Activated CD4-positive, alpha-beta T cell treated with anti-CD3 and anti-CD28 coated beads, Interleukin-2, Interleukin-6, amounts not matched to agents 100 ng/mL and 50 ng/mL, durations not matched to agents 16 hours and 8 hours (primary cell): Measurements from ENCODE around the gene ASPG.

Experiments
- DNase-seq: peaks from one replicate; pipeline ENCODE4 v3.0.0-alpha.2; 2020

Gene ASPG

DNA sequence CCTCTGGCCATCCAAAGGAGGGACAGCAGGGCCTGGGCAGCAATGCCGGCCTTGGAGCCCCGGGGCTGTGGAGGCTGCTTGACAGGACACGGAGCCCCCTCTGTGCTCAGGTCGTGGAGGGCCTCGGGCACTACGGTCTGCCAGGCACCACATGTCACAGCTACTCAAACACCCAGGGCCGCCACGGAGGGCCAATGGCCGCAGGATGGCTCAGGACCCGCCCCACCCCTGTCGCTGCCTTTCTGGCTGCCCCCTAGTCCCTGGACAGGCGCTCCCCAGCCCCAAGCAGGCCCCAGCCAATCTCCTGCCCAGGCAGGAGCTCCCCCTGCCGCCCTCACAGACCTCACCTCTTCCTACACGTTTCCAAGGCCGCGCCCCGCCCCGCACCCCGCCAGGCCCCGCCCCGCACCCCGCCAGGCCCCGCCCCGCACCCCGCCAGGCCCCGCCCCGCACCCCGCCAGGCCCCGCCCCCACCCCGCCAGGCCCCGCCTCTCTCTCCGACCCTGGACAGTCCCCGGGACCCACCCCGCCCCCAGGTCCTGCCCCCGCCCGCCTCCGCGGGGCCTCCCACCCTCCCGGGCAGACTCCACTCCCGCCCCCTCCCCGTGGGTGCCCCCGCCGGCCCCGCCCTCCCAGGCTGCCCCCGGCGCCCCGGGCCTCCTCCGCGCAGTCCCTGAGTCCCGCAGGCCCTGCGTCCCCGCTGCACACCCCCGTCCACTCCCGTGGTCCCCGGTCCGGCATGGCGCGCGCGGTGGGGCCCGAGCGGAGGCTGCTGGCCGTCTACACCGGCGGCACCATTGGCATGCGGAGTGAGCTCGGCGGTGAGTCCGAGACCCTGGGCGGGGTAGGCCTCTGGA, at the start of gene ASPG:
ASPG (plus strand) TSS at position 669 of the 857 bp plus-strand sequence; CDS start at position 740, 71 bp downstream.
- peak; percentile 15 for DNase-seq

DNA sequence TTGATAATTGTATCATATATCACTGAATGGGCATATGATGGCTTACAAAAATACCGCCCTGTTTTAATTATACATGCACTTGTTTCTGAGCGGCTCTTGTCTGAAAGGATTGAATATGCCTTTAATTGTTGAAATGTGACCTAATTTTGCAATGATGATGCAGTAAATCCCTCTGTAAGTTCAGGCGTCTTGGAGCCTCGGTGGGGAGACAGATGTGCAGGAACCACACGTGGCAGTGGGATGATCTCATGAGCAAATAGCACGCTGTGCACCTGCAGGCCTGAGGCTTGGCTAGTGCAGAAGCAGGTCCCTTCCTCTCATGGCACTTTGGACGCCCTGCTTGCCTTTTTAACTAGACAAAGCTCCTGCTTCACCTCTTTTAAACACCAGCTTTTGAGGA, 49.3 kb upstream of the ASPG start:
- no peak for DNase-seq

DNA sequence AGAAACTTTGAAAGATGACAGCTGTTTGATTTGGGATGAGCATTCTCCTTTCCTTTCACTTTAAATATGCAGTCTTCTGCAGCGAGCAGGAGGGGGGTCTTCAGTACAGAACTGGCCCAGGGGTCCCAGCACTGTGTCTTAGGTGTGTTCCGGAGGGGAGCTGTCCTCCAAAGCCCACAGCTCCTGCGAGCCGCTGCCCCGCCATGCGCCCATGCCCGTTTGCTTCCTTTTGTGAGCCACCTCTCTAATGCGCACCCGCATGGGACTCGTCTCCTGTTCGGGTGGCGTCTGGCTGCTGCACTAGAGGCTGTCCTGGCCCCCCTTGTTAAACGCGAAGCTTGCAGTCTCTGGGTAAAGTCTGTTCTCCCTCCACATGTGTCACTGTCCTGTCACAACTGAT, 48.4 kb upstream of the ASPG start:
- DNase-seq = no peak

DNA sequence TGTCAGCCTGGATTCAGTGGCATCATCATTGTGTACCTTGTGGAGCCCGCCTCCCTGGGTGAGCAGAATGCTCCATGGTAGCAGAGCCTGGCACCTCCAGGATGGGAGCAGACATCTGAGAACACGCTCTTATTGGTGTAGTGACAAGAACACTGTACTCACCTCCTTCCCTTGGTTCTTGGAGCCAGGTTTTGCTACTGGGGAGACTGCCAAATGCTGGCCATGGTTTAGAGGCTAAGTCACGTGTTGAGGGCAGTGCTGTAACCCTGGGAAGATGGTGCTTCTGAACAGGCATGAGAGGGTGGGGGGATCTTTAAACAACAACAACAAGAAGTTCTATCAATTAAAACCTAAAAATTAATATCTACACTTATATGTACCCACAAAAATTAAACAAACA, 47.6 kb upstream of the ASPG start:
- no peak for DNase-seq

DNA sequence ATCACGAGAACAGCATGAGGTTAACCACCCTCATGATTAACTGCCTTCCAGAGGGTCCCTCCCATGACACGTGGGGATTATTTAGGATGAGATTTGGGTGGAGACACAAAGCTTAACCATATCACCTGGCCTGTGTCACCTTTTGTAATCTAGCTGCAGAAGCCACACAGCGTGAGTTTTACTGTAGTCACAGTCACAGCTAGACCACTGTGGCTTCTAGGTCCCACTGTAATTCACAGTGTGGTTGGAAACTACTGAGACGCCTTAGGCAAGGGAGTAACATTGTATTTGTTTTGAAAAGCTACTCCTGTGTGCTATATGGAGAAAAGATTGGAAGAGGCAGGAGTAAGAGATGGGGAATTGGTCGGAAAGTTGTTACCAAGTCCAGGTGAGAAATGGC, 46.3 kb upstream of the ASPG start:
- DNase-seq = no peak

DNA sequence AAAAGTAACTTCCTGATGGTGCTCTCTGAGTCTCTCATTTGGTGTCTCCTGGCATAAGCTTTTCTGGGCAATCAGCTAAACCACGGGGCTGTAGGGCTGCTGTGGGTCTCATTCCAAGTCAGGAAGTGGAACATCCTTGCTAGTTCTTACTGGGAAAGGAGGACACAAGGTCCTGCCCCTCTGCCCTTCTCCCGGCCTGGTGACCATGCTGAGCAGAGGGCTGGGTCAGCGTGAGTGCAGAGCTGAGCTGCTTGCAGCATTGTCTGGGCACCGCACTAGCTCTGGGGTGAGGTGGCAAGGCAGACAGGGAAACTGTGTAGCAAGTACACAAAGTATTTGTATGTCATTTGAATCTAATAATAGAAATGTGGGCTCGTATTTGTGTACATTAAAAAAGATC, 45.0 kb upstream of the ASPG start:
- DNase-seq = no peak

DNA sequence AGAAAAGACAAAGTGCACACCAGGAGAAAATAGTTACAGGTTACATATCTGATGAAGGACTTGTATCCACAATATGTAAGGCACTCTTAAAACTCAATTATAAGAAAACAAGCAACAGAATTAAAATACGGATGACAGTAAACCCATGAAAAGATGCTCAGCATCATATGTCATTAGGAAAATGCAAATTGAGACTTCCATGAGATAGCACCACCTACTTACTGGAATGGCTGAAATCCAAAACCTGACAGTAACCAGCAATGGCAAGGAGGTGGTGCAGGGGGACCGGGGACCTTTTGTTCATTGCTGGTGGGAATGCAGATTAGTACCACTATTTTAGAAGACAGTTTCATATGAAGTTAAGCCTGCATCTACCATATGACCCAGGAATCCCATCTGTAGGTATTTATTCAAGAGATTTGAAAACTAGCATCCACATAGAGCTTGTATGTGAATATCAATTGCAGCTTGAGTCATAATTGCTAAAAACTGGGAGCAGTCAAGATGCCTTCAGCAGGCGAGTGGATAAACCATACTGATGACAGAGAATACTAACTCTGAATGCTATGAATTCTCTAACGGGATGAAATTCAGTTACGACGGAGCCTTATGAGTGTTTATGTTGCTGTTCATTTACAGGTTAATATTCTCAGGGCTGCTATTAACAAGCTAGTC, 43.9 kb upstream of the ASPG start:
- DNase-seq = no peak

DNA sequence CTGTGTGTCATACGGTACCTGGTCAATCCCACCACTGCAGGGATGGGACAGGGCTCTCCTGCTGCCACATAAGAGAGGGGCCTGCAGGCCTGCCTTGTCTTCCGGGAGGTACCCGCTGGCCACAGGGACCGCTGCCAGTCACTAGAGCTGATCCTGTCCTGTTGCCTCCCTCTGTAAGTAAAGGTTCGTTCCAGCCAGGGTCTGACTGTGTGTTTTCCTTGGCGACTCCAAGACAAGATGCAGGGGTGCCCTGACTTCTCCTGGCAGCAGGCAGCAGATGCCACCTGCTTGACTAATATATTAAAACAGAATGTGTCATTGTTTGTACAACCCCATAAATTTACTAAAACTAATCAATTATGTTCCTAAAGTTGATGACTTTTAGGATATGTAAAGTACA, 41.5 kb upstream of the ASPG start:
- no peak for DNase-seq

DNA sequence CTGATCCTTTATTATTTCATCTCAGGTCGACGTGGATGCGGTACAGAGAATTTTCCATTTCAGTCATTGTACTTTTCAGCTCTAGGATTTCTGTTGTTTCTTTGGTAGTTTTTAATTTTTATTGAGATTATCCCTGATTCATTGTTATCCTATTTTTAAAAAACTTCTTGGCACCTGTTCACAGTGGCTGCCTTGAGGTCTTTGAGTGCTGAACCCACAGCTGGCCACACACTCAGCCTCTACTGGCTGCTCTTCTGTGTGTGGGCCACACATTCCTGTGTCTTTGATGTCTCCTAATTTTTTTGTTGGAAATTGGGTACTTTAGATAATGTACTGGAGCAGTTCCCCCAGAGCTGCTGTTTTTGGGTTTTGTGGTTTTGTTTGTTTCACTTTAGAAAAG, 37.7 kb upstream of the ASPG start:
- no peak for DNase-seq

DNA sequence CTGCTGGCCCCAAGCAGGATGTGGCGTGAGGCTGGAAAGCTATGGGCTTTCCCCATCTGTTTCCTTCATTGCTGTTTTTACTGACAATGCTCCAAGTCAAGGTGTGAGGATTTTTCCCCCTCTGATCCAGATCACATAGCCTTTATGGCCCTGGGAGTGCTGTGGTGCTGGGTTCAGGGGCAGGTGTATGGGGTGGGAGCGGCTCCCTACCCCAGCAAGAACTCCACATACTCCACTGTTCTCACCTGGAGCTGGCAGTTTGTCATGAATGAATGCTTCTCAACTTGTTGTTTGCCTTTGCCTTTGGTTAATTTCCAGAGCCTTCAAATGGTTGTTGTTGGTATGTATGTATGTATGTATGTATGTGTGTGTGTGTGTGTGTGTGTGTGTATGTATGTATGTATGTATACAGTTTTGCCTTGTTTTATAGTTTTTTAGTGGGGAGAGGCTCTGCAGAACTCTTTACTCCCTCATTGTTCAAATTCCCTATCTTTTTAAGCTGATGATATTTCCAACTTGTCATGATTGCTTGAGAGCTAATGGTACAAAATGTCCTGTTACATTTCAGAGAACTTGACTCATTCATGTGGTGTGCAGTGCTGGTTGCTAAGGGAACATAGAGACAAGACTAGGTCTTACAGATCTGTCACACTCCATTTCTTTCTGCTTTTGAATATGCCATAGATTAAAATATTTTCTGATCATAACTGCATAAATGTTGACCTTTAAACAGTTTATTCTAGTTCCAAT, 36.6 kb upstream of the ASPG start:
- DNase-seq = no peak

DNA sequence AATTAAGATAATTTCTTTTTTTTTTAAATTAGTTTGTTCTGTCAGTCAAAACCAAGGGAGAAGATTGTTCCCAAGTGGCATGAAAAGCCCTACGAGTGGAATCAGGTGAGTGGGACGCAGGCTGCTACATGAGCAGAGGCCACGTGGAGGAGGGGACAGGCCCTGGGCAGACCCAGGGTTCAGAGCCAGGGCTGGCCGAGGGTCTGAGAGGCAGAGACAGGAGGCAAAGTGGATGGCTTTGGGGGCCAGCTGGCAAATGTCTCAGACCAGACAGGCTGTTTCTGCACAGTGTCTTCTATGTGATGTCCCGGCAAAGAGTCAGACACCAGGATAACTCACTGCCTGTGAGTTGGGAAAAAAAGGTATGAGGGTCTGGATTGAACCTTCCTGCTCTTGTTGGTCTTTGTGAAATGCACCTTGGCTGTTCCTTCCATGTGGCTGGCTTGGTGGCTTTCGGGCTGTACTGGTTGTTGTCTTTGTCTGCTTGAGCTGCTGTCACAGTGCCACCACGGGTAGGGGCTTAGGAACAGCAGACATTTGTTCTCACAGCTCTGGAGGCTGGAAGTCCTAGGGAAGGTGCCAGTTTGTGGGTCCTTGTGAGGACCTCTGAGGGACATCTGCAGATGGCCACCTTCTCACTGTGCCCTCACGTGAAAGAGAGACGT, 35.8 kb upstream of the ASPG start:
- no peak for DNase-seq

DNA sequence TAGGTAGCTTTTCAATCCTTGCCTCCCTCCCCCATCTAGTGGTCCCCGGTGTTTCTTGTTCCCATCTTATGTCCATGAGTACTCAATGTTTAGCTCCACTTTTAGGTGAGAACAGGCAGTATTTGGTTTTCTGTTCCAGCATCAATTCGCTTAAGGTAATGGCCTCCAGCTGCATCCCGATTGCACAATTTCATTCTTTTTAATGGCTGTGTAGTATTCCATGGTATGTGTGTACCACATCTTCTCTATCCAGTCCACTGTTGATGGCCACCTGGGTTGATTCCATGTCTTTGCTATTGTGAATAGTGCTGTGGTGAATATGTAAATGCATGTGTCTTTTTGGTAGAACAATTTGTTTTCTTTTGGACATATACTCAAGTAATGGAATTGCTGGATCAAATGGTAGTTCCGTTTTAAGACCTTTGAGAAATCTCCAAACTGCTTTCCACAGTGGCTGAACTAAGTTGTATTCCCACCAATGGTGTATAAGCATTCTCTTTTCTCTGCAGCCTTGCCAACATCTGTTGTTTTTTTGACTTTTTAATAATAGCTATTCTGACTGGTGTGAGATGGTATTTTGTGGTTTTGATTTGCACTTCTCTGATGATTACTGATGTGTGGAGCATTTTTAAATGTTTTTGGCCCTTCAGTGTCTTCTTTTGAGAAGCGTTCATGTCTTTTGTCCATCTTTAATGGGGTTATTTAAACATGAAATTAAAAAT, 34.2 kb upstream of the ASPG start:
- no peak for DNase-seq

DNA sequence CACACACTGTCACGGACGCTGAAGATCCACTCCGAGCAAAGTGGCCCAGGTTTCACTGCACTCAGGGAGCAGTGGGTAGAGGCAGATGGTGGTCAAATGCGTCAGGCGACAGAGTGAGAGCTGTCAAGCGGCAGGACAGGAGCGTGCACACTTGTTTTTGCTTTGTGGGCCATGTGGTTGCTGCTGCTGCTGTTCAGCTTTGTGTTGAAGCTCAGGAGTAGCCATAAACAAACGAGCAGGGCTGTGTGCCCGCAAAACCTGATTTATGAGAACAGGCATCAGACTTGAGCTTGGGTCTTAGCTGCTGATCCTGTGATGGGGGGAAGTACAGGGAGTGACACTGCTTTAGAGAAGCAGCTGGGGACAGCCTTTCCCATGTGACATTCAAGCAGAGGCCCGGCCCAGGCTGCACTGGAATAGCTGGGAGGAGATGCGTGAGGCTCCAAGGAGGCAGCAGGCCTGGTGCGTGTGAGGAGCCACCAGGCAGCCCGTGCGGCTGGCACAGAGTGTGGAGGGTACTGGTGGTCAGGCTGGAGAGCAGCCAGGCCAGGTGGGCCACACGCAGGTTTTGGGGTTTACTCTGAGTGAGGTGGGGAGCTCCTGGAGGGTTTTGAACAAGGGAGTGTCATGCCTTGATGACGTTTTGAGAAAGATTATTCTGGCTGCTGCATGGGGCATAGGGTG, 31.1 kb upstream of the ASPG start:
- no peak for DNase-seq

DNA sequence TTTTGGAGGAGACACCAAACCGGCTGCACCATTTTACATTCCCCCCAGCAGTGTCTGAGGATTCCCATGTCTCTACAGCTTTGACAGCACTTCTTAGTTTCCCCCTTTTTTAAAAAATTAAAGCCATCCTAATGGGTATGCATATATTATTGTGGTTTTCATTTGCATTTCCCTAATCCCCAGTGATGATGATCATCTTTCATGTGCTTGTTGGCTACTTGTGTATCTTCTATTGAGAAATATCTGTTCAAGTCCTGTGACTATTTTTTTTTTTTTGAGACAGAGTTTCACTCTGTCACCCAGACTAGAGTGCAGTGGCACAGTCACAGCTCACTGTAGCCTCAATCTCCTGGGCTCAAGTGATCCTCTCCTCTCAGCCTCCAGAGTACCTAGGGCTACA, 23.2 kb upstream of the ASPG start:
- no peak for DNase-seq

DNA sequence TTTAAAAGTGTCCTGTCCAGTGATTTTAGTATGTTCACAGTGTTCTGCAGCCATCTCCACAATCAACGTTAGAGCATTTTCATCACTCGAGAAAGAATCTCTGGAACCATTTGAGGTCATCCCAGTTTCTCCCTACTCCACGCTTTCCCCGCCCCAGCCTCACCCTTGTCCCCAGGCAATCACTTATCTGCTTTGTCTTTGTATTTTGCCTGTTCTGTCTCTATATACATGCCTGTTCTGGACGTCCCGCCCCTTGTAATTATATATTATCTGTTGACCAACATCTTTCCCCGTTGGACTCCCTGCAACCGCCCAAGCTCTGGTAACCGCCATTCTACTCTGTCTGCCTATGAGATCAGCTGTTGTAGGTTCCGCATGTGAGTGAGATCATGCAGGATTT, 21.5 kb upstream of the ASPG start:
- no peak for DNase-seq

DNA sequence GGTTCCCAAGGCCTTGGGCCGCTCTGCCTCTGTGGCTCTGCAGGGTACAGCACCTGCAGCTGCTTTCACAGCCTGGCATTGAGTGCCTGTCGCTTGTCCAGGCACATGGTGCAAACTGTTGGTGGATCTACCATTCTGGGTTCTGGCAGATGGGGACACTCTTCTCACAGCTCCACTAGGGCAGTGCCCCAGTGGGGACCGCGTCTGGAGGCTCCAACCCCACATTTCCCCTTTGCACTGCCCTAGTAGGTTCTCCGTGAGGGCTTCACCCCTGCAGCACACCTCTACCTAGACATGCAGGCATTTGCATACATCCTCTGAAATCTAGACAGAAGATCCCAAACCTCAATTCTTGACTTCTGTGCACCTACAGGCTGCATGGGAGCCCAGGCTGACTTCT, 19.2 kb upstream of the ASPG start:
- no peak for DNase-seq

DNA sequence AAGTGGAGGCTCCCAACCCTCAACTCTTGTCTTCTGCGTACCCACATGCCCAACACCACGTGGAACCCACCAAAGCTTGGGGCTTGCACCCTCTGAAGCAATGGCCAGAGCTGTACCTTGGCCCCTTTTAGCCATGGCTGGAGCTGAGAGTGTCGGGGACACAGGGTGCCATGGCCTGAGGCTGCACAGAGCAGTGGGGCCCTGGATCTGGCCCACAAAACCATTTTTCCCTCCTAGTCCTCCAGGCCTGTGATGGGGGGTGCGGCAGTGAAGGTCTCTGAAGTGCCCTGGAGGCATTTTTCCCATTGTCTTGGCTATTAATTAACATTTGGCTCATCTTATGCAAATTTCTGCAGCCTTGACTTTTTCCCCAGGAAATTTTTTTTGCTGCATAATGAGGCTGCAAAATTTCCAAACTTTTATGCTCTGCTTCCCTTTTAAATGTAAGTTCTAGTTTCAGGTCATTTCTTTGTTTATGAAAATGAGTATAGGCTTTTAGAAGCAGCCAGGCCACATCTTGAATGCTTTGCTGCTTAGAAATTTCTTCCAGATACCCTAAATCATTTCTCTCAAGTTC, 18.7 kb upstream of the ASPG start:
- DNase-seq = no peak

DNA sequence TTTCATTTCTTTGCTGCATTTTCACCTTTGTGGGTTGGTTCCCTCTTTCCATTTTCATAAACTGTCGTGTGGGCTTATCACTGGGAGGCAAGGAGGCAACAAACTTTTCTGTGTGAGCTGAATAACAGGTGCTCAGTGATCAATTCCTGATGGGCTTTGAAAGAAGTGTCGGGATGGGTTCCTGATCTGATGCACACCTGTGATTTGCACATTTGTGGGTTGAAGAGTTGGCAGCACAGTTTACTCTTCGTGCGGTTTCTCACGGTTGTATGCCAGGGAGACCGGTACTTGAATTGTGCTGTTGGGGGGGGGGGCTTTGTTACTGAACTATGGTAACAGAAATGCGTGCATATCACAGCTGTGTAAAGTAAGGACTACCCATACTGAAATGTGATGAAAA, 16.0 kb upstream of the ASPG start:
- no peak for DNase-seq

DNA sequence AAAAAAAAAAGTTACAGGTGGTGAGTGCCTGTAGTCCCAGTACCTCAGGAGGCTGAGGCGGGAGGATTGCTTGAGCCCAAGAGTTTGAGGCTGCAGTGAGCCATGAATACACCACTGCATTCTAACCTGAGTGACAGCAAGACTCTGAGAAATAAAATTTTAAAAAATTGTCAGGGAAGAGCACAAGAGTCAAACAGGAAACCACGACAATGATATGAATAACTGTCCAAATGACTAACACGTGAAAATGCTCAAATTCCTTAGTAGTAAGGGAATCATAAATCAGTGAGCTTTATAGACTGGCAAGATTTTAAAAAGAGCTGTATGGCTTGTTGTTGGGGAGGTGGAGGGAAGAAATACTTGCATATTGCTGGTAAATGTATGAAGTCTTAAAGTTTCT, 12.9 kb upstream of the ASPG start:
- DNase-seq = no peak

DNA sequence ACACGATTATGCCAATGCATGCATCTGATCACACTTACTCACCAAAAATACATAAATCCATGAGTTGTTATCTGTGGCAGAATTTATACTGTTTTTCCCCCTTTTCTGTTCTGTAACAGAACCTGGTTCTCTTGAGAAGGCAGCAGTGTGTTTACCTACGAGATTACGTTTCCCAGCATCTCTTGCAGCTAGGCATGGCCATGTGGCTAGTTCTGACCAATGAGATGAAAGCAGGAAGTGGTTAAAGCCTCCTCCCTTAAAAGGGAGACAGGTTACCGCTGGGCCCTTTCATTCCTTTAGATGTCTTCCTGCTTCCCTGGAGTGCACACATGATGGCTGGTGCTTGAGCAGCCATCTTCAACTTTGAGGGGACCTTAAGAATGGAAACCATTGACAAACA, 11.7 kb upstream of the ASPG start:
- no peak for DNase-seq

DNA sequence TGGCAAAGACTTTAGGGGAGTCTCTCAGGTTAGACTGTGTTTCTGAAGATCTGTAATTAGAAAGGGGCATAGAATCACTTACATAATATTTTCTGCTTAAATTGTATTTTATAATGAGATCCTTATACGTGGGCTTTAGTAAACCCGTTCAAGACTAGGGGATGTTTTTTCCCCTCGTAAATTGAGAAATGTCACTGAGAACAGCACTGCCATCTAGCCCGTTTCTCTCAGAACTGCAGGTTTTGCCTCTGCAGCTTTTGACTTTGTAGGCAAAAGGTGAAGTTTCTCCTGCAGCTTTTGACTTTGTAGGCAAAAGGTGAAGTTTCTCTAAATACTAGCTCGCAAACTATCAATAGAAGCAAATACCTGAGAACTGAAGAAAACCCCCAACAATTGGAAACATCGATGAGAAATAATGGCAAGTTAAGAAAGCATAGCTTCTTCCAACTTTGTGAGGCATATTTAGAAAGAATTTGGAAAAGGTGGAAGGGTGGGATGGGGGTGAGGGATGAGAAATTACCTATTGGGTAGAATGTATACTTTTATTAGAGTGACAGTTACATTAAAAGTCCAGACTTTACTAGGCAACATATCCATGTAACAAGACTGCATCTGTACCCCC, 9.9 kb upstream of the ASPG start:
- no peak for DNase-seq
